Right hindlimb (tissue), 1 donor: ENCODE data around the gene SELENON.

Experiments used
- DNase-seq: peaks from one replicate; pipeline ENCODE4 v3.0.0-alpha.2; 2018

Gene SELENON

GRCh38 chr1:25866288-25866687 lies 66.3 kb downstream of the SELENON start:
- no peak for DNase-seq

GRCh38 chr1:25867210-25867991 lies 67.4 kb downstream of the SELENON start:
- no peak for DNase-seq
